GM06990 (cell line): Measurements from ENCODE around the gene GRB7.

Experiments used
- DNase-seq: peaks from one replicate; pipeline ENCODE4 v3.0.0-alpha.2; 2011; ENCODE audit not compliant: insufficient read length; ENCODE audit errors: extremely low read depth
- H3K27me3 ChIP-seq: replicated peaks from 2 replicates; pipeline ENCODE4 v1.6.0; 2011; ENCODE audit warnings: low read length; ENCODE audit not compliant: control insufficient read depth, insufficient read depth
- H3K36me3 ChIP-seq: 2 replicates; pipeline ENCODE4 v1.5.1; 2011; ENCODE audit warnings: low read length; ENCODE audit not compliant: control insufficient read depth, insufficient read depth
- H3K4me3 ChIP-seq: replicated peaks from 2 replicates; pipeline ENCODE4 v1.5.1; 2011; ENCODE audit warnings: low read depth, mild to moderate bottlenecking, control low read depth, low read length
- TF ChIP-seq, protein P1 (sequence below): IDR thresholded peaks from 2 replicates; pipeline ENCODE4 v1.5.1; 2011; ENCODE audit warnings: low read length, control low read depth, mild to moderate bottlenecking, inconsistent platforms; ENCODE audit not compliant: insufficient read depth, poor library complexity, severe bottlenecking

The GRB7 gene

DNA sequence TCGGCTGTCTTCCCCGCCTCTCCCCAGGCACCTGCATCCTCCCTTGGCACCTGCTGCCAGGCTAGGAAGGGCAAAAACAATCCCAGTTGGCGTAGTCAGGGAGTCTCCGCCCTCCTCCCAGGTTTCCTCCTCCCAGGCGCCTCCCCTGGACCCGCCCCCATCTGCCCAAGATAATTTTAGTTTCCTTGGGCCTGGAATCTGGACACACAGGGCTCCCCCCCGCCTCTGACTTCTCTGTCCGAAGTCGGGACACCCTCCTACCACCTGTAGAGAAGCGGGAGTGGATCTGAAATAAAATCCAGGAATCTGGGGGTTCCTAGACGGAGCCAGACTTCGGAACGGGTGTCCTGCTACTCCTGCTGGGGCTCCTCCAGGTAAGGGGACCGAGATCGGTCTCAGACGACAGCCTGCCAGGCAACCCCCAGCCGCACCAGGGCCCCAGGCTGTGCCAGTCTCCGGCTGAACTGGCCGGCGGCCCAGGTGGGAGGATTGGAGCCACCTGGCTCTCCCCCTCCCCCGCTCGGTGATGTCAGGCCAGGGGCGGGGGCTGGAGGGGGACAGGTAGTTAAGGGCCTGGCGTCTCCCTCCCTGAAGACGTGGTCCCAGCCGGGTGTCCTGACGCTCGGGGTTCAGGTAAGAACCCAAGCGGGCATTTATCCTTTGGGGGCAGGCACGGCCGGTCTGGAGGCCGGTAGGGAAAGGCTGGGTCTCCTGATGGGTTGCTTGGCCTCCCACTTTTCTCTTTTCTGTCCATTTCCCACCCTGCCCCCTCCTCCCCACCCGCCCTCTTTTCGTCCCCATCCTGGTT lies at the start of gene GRB7:
Gene GRB7, plus strand, starts transcription at position 179 of the 808 bp plus-strand sequence. CDS start 4,364 bp downstream, outside the sequence.
- no peak for DNase-seq
- H3K36me3 ChIP-seq = no peaks in the 10 kb centered on the region
- H3K27me3 ChIP-seq = no peaks in the 10 kb centered on the region
- TF ChIP-seq, protein P1, sequence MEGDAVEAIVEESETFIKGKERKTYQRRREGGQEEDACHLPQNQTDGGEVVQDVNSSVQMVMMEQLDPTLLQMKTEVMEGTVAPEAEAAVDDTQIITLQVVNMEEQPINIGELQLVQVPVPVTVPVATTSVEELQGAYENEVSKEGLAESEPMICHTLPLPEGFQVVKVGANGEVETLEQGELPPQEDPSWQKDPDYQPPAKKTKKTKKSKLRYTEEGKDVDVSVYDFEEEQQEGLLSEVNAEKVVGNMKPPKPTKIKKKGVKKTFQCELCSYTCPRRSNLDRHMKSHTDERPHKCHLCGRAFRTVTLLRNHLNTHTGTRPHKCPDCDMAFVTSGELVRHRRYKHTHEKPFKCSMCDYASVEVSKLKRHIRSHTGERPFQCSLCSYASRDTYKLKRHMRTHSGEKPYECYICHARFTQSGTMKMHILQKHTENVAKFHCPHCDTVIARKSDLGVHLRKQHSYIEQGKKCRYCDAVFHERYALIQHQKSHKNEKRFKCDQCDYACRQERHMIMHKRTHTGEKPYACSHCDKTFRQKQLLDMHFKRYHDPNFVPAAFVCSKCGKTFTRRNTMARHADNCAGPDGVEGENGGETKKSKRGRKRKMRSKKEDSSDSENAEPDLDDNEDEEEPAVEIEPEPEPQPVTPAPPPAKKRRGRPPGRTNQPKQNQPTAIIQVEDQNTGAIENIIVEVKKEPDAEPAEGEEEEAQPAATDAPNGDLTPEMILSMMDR = no peak
- no peak within 1 kb of the TSS for H3K4me3 ChIP-seq

DNA sequence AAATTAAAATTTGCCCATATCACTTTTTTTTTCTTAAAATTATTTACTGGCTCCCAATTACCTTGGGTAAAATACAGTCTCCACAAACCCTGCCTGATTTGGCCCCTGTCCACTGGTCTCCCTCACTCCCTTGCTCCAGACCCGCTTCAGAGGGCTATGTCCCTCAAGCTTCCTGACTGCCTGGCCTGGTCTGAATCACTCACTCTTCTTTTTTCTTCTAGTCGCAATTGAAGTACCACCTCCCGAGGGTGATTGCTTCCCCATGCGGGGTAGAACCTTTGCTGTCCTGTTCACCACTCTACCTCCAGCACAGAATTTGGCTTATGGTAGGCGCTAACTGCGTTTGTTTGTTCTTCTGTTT lies 49.3 kb upstream of the GRB7 start:
- DNase-seq = no peak
- TF ChIP-seq, protein P1 = no peak
- Histone ChIP-seq H3K27me3 (no peaks in the 10 kb centered on the region), H3K4me3 (peak overlapping the region; percentile 69), H3K36me3 (no peaks in the 10 kb centered on the region; the same call in 1 of the 2 replicates)

DNA sequence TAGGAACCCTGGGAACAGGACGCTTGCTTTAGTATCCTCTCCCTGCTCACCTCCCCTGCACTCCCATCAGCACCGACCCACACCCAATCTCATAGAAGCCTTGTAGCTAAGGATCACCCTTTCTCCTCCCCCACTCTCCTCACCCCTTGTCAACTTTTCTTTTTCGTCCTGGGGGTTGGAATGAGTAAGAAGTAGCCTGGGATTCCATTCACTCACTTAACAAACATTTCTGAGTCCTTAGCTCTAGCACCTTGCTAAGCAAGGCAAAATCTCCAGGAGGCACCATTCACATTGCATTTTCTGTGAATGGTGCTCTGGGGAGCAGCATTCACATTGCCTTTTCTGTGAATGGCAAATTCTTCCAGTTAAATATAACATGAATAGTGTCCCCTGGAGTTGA lies 48.8 kb upstream of the GRB7 start:
- no peaks in the 10 kb centered on the region for H3K36me3 ChIP-seq
- no peak for DNase-seq

DNA sequence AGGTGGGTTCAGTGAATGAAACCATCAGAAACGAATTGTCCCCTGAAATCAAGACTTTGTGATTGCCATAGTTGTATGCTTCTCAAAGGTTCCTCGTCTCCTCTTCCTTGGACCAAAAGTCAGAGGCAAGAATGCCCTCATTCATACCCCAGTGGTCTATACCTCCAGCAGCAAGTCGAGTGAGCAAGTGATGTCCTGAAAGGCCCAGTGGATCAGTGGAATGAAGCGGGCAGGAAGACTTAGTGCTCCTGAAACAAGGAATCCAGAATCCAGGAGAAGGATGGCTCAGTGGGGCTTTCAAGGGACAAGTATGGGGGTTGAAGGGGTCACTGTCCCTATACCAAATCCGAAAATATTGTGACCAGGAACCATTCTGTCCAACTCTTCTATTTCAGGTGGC lies 43.1 kb upstream of the GRB7 start:
- H3K36me3 ChIP-seq = no peaks in the 10 kb centered on the region; the same call in 1 of the 2 replicates
- no peak overlapping the region for H3K4me3 ChIP-seq
- DNase-seq = no peak
- TF ChIP-seq, protein P1 = no peak
- H3K27me3 ChIP-seq = no peaks in the 10 kb centered on the region

More for the DNA sequence above, 48.8 kb upstream of the GRB7 start:
- H3K27me3 ChIP-seq = no peaks in the 10 kb centered on the region
- TF ChIP-seq, protein P1 = no peak
- H3K4me3 ChIP-seq = peak overlapping the region; percentile 69

DNA sequence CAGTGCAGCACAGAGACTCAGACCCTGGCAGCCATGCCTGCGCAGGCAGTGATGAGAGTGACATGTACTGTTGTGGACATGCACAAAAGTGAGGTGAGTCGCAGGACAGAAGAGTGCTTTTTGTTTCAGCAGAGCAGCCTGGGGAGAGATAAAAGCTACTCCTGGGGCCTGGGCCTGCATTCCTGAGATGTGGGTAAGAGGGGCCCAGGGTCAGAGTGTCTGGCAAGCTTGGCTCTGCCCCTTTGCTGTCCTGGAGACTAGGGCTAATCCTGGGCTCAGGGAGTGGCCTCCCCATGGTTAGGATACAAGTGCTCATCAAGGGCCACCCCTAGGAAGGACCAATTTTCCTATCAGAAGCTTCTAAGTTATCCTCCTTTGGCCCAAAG lies 42.7 kb upstream of the GRB7 start:
- Histone ChIP-seq H3K36me3 (no peaks in the 10 kb centered on the region; the same call in 1 of the 2 replicates), H3K4me3 (no peak overlapping the region), H3K27me3 (no peaks in the 10 kb centered on the region; the same call in 1 of the 2 replicates)
- no peak for DNase-seq
- TF ChIP-seq, protein P1 = no peak
